Muscle of leg (tissue), 11 donors: Measurements from ENCODE around the gene MED27. TPM values are rescaled to one million over a fixed set of nuclear protein-coding genes. Genes with fewer than 3 reads are reported as not detected.

Experiments
- DNase-seq: peaks from one replicate; pipeline ENCODE4 v3.0.0; 2013
- H3K27ac ChIP-seq: one replicate; pipeline ENCODE4 v1.5.1; 2013; ENCODE audit warnings: mild to moderate bottlenecking, low read length, control low read depth
- H3K27me3 ChIP-seq: one replicate; pipeline ENCODE4 v1.6.1; 2013; ENCODE audit warnings: low read length; ENCODE audit not compliant: control insufficient read depth, insufficient read depth
- H3K36me3 ChIP-seq: one replicate; pipeline ENCODE4 v1.6.1; 2013; ENCODE audit warnings: low read length; ENCODE audit not compliant: control insufficient read depth, insufficient read depth
- H3K4me1 ChIP-seq: one replicate; pipeline ENCODE4 v1.6.1; 2013; ENCODE audit warnings: low read length; ENCODE audit not compliant: control insufficient read depth, insufficient read depth
- H3K4me3 ChIP-seq: one replicate; pipeline ENCODE4 v1.5.1; 2013; ENCODE audit warnings: low read length, control low read depth
- H3K9me3 ChIP-seq: replicated peaks from 2 replicates; pipeline ENCODE4 v1.6.1; 2013; ENCODE audit warnings: low read depth, low read length; ENCODE audit not compliant: control insufficient read depth
- WGBS: methylation state at CpG from one replicate; pipeline ENCODE4 v1.1.5; 2013; ENCODE audit warnings: missing lambda C conversion rate; ENCODE audit not compliant: insufficient coverage; 5-methylcytosine and 5-hydroxymethylcytosine counted together
- polyA plus RNA-seq, 8 donors: library from polyadenylated mRNA; unstranded; fragments of 120-200 nt; gene quantifications; one replicate each; pipeline versions ENCODE4 v1.2.1 to v1.2.3, GENCODE V29; 2013; ENCODE audit warnings: inconsistent platforms in 1 of 8, low replicate concordance in 1 of 8; ENCODE audit not compliant: insufficient read length in 8 of 8, insufficient read depth in 1 of 8
- total RNA-seq: library from RNA; stranded (reverse); fragments of 120-200 nt; gene quantifications from one replicate; pipeline ENCODE4 v1.2.4, GENCODE V29; 2013

MED27 gene
- total and polyA plus RNA-seq, 9 donors = 11.9 to 17.2 (median 15.0) TPM

GRCh38 chr9:131919216-131919615 lies 160.5 kb downstream of the MED27 start:
- H3K4me3 ChIP-seq = no peak overlapping the region
- no peaks in the 10 kb centered on the region for H3K4me1 ChIP-seq
- no peaks in the 10 kb centered on the region for H3K27me3 ChIP-seq
- 100% methylated on average over 1 of the region's 1 CpG for WGBS
- no peaks in the 10 kb centered on the region for H3K9me3 ChIP-seq
- no peak overlapping the region for H3K27ac ChIP-seq
- no peak for DNase-seq
- H3K36me3 ChIP-seq = no peaks in the 10 kb centered on the region

- Histone ChIP-seq H3K4me1 (no peaks in the 10 kb centered on the region), H3K36me3 (no peaks in the 10 kb centered on the region), H3K9me3 (no peaks in the 10 kb centered on the region), H3K4me3 (no peak overlapping the region), H3K27me3 (no peaks in the 10 kb centered on the region), H3K27ac (no peak overlapping the region)
- 70% methylated on average over 2 of the region's 5 CpGs for WGBS
- DNase-seq = no peak
Observed at GRCh38 chr9:131918481-131918880, 161.2 kb downstream of the MED27 start.

- Histone ChIP-seq H3K9me3 (no peaks in the 10 kb centered on the region), H3K27ac (no peak overlapping the region), H3K27me3 (no peaks in the 10 kb centered on the region), H3K4me3 (no peak overlapping the region), H3K36me3 (no peaks in the 10 kb centered on the region), H3K4me1 (no peaks in the 10 kb centered on the region)
- DNase-seq = peak; percentile 41
- WGBS = no CpG with 5 or more reads among the region's 2 CpGs
Observed at GRCh38 chr9:131917009-131917408, 162.7 kb downstream of the MED27 start.

GRCh38 chr9:131915181-131915580 lies 164.5 kb downstream of the MED27 start:
- no peaks in the 10 kb centered on the region for H3K9me3 ChIP-seq
- no peaks in the 10 kb centered on the region for H3K36me3 ChIP-seq
- no peak overlapping the region for H3K27ac ChIP-seq
- no peaks in the 10 kb centered on the region for H3K27me3 ChIP-seq
- no peak for DNase-seq
- H3K4me3 ChIP-seq = no peak overlapping the region
- no CpG with 5 or more reads among the region's 2 CpGs for WGBS
- no peaks in the 10 kb centered on the region for H3K4me1 ChIP-seq

GRCh38 chr9:131912671-131913070 lies 167.0 kb downstream of the MED27 start:
- no peaks in the 10 kb centered on the region for H3K4me1 ChIP-seq
- no peak overlapping the region for H3K4me3 ChIP-seq
- whole genome bisulfite sequencing = no CpG with 5 or more reads among the region's 3 CpGs
- no peaks in the 10 kb centered on the region for H3K27me3 ChIP-seq
- DNase-seq = no peak
- no peaks in the 10 kb centered on the region for H3K9me3 ChIP-seq
- no peak overlapping the region for H3K27ac ChIP-seq
- H3K36me3 ChIP-seq = no peaks in the 10 kb centered on the region

- H3K36me3 ChIP-seq = no peaks in the 10 kb centered on the region
- no CpG with 5 or more reads among the region's 1 CpG for WGBS
- no peak overlapping the region for H3K4me3 ChIP-seq
Observed at GRCh38 chr9:131912069-131912468, 167.6 kb downstream of the MED27 start.

GRCh38 chr9:131910572-131910971 lies 169.1 kb downstream of the MED27 start:
- Histone ChIP-seq H3K27ac (no peak overlapping the region), H3K36me3 (no peaks in the 10 kb centered on the region), H3K4me1 (no peaks in the 10 kb centered on the region), H3K4me3 (no peak overlapping the region), H3K9me3 (no peaks in the 10 kb centered on the region), H3K27me3 (no peaks in the 10 kb centered on the region)
- 90% methylated on average over 4 of the region's 7 CpGs for WGBS
- DNase-seq = no peak

More at GRCh38 chr9:131912069-131912468, 167.6 kb downstream of the MED27 start:
- Histone ChIP-seq H3K9me3 (no peaks in the 10 kb centered on the region), H3K27ac (no peak overlapping the region), H3K4me1 (no peaks in the 10 kb centered on the region), H3K27me3 (no peaks in the 10 kb centered on the region)
- no peak for DNase-seq

- DNase-seq = no peak
- no peaks in the 10 kb centered on the region for H3K27me3 ChIP-seq
- no peaks in the 10 kb centered on the region for H3K36me3 ChIP-seq
- H3K27ac ChIP-seq = no peak overlapping the region
- H3K4me3 ChIP-seq = no peak overlapping the region
- 100% methylated on average over 1 of the region's 3 CpGs for WGBS
- no peaks in the 10 kb centered on the region for H3K9me3 ChIP-seq
- H3K4me1 ChIP-seq = no peaks in the 10 kb centered on the region
Observed at GRCh38 chr9:131905144-131905543, 174.5 kb downstream of the MED27 start.

- H3K9me3 ChIP-seq = no peaks in the 10 kb centered on the region
- H3K36me3 ChIP-seq = peaks cover 2% of the 10 kb centered on the region
- 72% methylated on average over 14 of the region's 20 CpGs for WGBS
- H3K4me3 ChIP-seq = no peak overlapping the region
- no peak overlapping the region for H3K27ac ChIP-seq
- no peak for DNase-seq
- no peaks in the 10 kb centered on the region for H3K27me3 ChIP-seq
- no peaks in the 10 kb centered on the region for H3K4me1 ChIP-seq
Observed at GRCh38 chr9:131899296-131900228, 180.1 kb downstream of the MED27 start.

GRCh38 chr9:131892902-131893500 lies 186.7 kb downstream of the MED27 start:
- Histone ChIP-seq H3K4me1 (peaks cover 4% of the 10 kb centered on the region), H3K27me3 (no peaks in the 10 kb centered on the region), H3K27ac (no peak overlapping the region), H3K36me3 (no peaks in the 10 kb centered on the region), H3K4me3 (no peak overlapping the region), H3K9me3 (no peaks in the 10 kb centered on the region)
- WGBS = 56% methylated on average over 2 of the region's 9 CpGs
- no peak for DNase-seq
